ENCODE data around the gene COBL. TPM values are rescaled to one million over a fixed set of nuclear protein-coding genes. Genes with fewer than 3 reads are reported as not detected.

The COBL gene
- total and polyA plus RNA-seq, 9 of the 15 experiments (the other 6 are each of a cell fraction or from before 2014, with no cell fraction given) = 0.01 to 2.4 (median 0.09) TPM; not detected in 3

DNA sequence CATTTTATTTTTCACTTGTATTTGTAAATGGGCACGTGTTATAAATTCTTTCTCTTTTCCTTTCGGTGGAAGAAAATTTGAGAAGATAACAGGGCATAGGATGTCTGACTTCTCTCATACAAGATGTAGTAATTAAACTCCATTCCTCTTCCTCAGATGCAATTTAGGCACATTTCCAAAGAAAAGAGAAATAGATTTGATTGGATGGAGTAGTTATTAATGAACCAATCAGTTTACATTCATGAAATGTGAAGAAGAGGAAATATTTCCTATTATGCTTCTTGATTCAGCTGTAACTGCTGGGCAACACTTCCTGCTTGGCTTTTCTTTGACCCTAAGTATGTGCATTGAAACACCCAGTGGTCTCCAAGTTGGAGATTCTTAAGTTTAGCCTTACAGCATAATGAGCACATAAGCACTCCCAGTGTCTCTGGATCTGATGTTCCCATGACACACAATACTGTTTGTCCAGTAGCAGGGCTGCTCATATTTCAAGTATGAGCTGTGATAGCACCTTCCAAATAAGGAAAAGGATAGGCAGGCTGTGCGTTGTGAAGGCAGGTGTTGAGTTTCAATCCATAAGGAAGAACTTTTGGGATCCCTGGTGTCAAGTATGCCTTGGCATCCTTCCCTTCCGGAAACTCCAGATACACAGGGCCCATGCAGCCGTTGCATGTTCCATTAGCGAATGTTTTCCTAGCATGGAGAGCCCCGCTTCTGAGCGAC, 33.4 kb upstream of the COBL start (continued):
- TF ChIP-seq ATF7 (IDR thresholded peaks at IDR 0.05) = no peak

DNA sequence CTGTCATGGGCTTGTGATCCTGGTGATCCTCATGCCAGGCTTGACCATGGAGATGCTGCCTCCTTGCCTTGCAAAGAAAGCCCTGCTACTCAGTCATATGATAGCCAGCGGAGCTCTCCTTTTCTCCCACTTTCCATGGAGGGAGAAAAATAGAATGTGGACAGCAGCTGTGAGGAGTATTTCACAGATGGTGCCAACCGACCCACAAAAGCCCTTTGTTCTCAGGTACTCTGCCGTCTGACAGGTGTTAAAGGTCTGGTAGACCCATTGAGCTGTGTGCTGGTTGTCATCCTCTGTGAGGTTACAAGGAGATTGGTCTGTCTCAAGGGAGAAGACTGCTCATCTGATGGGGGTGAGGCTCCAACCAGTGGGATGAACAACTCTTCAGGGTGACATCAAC, 29.5 kb upstream of the COBL start:
- in situ Hi-C loops (cut with MboI) = no loop called here
- ATAC-seq (no peak), FAIRE-seq (no peak), DNase-seq (ENCODE audit: extremely low read depth in 1 of 4, low spot score in 3 of 4) (no peak)
- H3K4me3 ChIP-seq = no peak overlapping the region
- H3K4me1 ChIP-seq (replicated peaks in 1 of 2; ENCODE audit: control insufficient read depth in 2 of 2, insufficient read depth in 2 of 2, low read length in 2 of 2) = no peaks in the 10 kb centered on the region
- no peak overlapping the region for H2AFZ ChIP-seq (ENCODE audit: low read depth, low read length)
- H3K9ac ChIP-seq (ENCODE audit: insufficient read depth in 1 of 2, low read depth in 2 of 2, low read length in 2 of 2) = no peak overlapping the region
- BruUV-seq (replicated peaks) = no TSS peak
- H3K79me2 ChIP-seq (ENCODE audit: control insufficient read depth, insufficient read depth, low read length) = no peaks in the 10 kb centered on the region
- no peak overlapping the region for H3K4me2 ChIP-seq (ENCODE audit: insufficient read depth, low read length)
- peaks cover under 1 to 20% of the 10 kb centered on the region in 2 experiments; a peak in 3 of 5 replicates for H3K27me3 ChIP-seq (ENCODE audit: control insufficient read depth in 2 of 2, insufficient read depth in 2 of 2, low read length in 2 of 2)
- 3% methylated on average over 3 of the region's 3 CpGs for WGBS (ENCODE audit: insufficient coverage, low coverage, missing lambda C conversion rate)
- no peaks in the 10 kb centered on the region for H4K20me1 ChIP-seq (replicated peaks; ENCODE audit: control insufficient read depth, insufficient read depth, low read length)
- POLR2A ChIA-PET = interaction anchor here (0.6 to 0.9 kb wide), 2 partner anchors 13 to 21 kb away, joined by 3 read pairs; no protein-coding TSS in a partner anchor
- intact Hi-C loops (cut with micrococcal nuclease) = no loop called here
- CTCF ChIA-PET (ENCODE audit: low intra/inter-chr PET ratio) = no interaction called here
- no peaks in the 10 kb centered on the region for H3K36me3 ChIP-seq (ENCODE audit: control insufficient read depth, insufficient read depth, low read length)
- H3K9me1 ChIP-seq (ENCODE audit: control insufficient read depth, insufficient read depth, low read length) = no peaks in the 10 kb centered on the region
- H3K27ac ChIP-seq (ENCODE audit: extremely low read depth, low read depth, low read length) = no peak overlapping the region
- H3K9me3 ChIP-seq (replicated peaks; ENCODE audit: control insufficient read depth, insufficient read depth, low read depth, low read length) = no peaks in the 10 kb centered on the region
- TF ChIP-seq ARID1B (IDR thresholded peaks at IDR 0.05) (no peak), MEF2A (IDR thresholded peaks at IDR 0.05; ENCODE audit: control insufficient read depth, low read depth, low read length) (no peak), ZFP36 (IDR thresholded peaks at IDR 0.05; ENCODE audit: low read depth, low read length, partially characterized antibody) (no peak), ZNF239 (CRISPR knock-in tag; IDR thresholded peaks at IDR 0.05) (no peak), TSC22D4 (tag; IDR thresholded peaks at IDR 0.05) (no peak), GTF2F1 (IDR thresholded peaks at IDR 0.05; ENCODE audit: low read depth, low read length) (no peak)
- TF ChIP-seq, protein P1, sequence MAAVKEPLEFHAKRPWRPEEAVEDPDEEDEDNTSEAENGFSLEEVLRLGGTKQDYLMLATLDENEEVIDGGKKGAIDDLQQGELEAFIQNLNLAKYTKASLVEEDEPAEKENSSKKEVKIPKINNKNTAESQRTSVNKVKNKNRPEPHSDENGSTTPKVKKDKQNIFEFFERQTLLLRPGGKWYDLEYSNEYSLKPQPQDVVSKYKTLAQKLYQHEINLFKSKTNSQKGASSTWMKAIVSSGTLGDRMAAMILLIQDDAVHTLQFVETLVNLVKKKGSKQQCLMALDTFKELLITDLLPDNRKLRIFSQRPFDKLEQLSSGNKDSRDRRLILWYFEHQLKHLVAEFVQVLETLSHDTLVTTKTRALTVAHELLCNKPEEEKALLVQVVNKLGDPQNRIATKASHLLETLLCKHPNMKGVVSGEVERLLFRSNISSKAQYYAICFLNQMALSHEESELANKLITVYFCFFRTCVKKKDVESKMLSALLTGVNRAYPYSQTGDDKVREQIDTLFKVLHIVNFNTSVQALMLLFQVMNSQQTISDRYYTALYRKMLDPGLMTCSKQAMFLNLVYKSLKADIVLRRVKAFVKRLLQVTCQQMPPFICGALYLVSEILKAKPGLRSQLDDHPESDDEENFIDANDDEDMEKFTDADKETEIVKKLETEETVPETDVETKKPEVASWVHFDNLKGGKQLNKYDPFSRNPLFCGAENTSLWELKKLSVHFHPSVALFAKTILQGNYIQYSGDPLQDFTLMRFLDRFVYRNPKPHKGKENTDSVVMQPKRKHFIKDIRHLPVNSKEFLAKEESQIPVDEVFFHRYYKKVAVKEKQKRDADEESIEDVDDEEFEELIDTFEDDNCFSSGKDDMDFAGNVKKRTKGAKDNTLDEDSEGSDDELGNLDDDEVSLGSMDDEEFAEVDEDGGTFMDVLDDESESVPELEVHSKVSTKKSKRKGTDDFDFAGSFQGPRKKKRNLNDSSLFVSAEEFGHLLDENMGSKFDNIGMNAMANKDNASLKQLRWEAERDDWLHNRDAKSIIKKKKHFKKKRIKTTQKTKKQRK (IDR thresholded peaks at IDR 0.05; ENCODE audit: borderline replicate concordance, low read depth, low read length) = no peak
